Stomach smooth muscle (tissue), 2 donors: ENCODE data around the gene TMEM87B.
"Not testable (repeated sequence)": the region's sequence is repeated elsewhere in the genome, so short reads cannot be mapped to it uniquely, and the experiment has no call there.

Experiments used
- H3K27ac ChIP-seq: one replicate; pipeline ENCODE4 v1.7.0; 2013; ENCODE audit warnings: mild to moderate bottlenecking, low read length, inconsistent platforms
- H3K27me3 ChIP-seq, 2 donors: one replicate each; pipeline ENCODE4 v1.7.0; 2013; ENCODE audit warnings: low read length in 2 of 2; ENCODE audit not compliant: insufficient read depth in 2 of 2, control insufficient read depth in 1 of 2
- H3K36me3 ChIP-seq, 2 donors: one replicate each; pipeline ENCODE4 v1.7.0; 2013; ENCODE audit warnings: low read length in 2 of 2; ENCODE audit not compliant: control insufficient read depth in 2 of 2, insufficient read depth in 2 of 2
- H3K4me1 ChIP-seq: one replicate; pipeline ENCODE4 v1.7.0; 2013; ENCODE audit warnings: low read length; ENCODE audit not compliant: control insufficient read depth, insufficient read depth
- H3K4me3 ChIP-seq, 2 donors: one replicate each; pipeline ENCODE4 v1.7.0; 2013; ENCODE audit warnings: low read length in 2 of 2
- H3K9ac ChIP-seq, 2 donors: one replicate each; pipeline ENCODE4 v1.7.0; 2013; ENCODE audit warnings: low read length in 2 of 2, mild to moderate bottlenecking in 1 of 2
- H3K9me3 ChIP-seq, 2 donors: one replicate each; pipeline ENCODE4 v1.7.0; 2013; ENCODE audit warnings: low read length in 2 of 2; ENCODE audit not compliant: control insufficient read depth in 2 of 2
- donor health status: healthy.
- donor health status: Pancreatic carcinoma.

Gene TMEM87B

DNA sequence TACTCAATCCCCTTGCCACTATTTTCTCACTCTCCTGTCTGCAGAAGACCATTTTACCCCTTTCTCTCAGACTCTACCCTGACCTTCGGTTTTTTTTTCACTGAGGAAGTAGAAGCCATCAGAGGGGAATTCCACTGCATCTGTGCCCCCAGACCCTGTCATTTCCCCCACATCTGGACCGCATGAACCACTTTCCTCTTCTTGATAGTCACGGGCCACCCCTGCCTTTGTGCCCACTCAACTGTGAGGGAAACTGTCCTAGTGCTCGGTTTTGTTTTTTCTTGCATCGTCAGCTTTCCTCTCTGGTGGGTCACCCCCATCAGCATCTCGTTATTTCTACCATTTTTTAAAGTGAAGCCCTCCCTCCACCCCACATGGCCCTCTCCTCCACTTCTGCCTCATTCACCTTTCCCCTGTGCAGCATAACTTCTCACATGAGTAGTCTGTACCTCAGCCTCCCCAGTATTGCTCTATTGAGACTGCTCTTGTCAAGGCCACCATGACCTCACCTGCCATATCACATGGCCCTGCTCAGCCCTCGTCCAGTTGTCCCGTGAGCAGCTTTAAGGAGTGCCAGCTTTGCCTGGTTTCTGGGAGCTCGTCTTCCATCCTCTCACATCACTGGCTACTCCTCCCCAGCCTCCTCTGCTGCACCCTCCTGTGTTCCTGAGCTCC, 32.4 kb downstream of the TMEM87B start:
- Histone ChIP-seq H3K9me3 (no peaks in the 10 kb centered on the region), H3K4me1 (no peaks in the 10 kb centered on the region), H3K4me3 (no peak overlapping the region), H3K36me3 (peaks cover 42 to 49% of the 10 kb centered on the region in 2 donors), H3K27ac (no peak overlapping the region), H3K9ac (no peak overlapping the region), H3K27me3 (no peaks in the 10 kb centered on the region)

DNA sequence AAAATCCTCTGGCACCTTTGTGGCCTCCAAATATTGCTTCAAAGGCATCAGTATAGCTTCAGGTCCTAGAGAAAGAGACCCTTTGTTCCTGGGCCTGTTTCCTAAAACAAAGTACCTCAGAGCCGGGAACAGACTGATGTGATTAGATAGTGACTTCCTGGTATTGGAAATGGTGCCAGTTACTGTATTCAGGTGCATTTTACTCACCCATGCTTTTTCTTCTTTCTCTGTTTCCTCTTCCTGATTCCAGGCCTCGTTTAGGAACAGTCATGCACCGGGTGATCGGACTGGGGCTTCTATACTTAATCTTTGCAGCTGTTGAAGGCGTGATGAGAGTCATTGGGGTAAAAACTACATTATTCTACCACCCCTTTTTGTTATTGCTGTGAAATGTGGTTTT, 34.3 kb downstream of the TMEM87B start:
- Histone ChIP-seq H3K36me3 (peaks cover 34 to 37% of the 10 kb centered on the region in 2 donors), H3K27me3 (no peaks in the 10 kb centered on the region), H3K4me3 (no peak overlapping the region), H3K9me3 (no peaks in the 10 kb centered on the region), H3K27ac (no peak overlapping the region), H3K9ac (no peak overlapping the region), H3K4me1 (no peaks in the 10 kb centered on the region)

DNA sequence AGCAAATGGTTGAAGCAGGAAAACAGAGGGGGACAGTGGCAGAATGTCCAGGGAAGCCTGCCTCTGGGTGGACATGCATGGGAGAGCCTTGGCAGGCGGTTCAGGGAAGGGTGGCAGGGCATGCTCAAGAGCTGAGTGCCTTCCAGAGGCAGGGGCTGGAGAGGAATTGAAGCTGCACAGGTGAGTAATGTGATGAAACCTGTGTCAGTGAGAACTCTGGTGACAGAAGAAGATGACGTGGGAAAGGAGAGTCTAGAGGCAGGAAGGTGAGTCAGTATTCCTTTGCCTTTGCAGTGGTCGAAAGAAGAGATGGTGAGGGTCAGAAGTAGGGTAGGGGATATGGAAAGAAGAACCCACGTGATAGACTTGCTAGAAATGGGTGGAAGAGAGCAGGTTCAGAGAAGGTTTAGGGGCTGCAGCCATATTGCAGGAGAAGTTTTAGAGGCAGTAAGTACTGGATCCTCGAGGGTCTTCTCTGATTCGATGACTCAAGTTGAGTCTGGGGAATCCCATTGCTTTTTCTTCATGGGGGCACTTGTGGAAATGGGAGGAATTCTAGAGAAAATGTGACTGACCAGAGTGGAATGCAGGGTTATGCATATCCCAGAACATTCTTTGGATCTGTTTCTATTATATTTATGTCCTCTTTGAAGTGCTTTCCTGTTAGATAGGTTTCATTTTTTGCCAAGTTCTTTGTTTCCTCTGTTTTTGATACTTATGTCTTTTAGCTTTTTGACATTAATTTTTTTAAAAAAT, 37.4 kb downstream of the TMEM87B start:
- Histone ChIP-seq H3K36me3 (peaks cover 18 to 21% of the 10 kb centered on the region in 2 donors), H3K27me3 (no peaks in the 10 kb centered on the region), H3K4me1 (no peaks in the 10 kb centered on the region), H3K4me3 (no peak overlapping the region), H3K27ac (no peak overlapping the region), H3K9ac (no peak overlapping the region), H3K9me3 (no peaks in the 10 kb centered on the region)

DNA sequence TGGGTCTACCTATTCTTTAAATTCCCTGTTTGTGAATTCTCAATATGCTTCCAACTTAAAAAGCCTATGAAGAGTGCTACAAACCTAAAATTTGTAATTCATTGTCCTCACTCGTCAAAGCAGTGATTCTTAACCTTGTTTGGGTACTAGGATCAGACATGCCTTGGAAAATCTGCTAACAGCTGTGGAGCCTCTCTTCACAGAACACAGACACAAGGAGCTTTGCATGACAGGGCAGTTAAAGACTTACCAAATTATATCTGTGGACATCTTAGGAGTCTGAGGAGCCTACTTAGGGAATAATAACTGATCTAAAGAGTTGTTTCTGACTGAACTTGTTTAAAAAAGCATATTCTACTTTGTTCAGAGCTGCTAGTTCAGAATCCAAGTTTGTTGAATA, 38.1 kb downstream of the TMEM87B start:
- H3K27me3 ChIP-seq = no peaks in the 10 kb centered on the region
- peaks cover 11 to 14% of the 10 kb centered on the region in 2 donors for H3K36me3 ChIP-seq
- no peak overlapping the region for H3K4me3 ChIP-seq
- H3K4me1 ChIP-seq = no peaks in the 10 kb centered on the region
- H3K9ac ChIP-seq = no peak overlapping the region
- H3K27ac ChIP-seq = no peak overlapping the region
- H3K9me3 ChIP-seq = no peaks in the 10 kb centered on the region

DNA sequence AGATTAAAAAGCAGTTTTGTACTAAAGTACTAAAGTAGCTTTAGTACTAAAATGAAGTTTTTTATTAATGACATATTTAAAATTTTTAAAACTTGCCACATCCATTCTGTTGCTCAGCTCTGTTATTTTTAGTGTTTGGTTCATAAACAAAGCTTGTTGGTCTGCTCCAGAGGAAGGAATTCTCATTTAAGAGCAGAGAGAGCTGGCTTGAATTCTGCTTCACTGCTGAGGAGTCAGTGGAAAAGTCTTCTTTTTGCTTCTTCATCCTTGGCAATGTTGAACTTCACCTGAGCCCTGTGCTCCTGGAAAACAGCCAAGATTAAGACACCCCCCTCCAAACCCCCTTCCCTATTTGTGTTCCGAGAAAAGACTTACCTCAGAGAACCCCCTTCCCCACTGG, 40.6 kb downstream of the TMEM87B start:
- no peak overlapping the region for H3K27ac ChIP-seq
- H3K4me1 ChIP-seq = no peaks in the 10 kb centered on the region
- no peak overlapping the region for H3K9ac ChIP-seq
- peaks cover 7 to 12% of the 10 kb centered on the region in 2 donors for H3K36me3 ChIP-seq
- no peaks in the 10 kb centered on the region for H3K27me3 ChIP-seq
- H3K4me3 ChIP-seq = no peak overlapping the region
- no peaks in the 10 kb centered on the region for H3K9me3 ChIP-seq

DNA sequence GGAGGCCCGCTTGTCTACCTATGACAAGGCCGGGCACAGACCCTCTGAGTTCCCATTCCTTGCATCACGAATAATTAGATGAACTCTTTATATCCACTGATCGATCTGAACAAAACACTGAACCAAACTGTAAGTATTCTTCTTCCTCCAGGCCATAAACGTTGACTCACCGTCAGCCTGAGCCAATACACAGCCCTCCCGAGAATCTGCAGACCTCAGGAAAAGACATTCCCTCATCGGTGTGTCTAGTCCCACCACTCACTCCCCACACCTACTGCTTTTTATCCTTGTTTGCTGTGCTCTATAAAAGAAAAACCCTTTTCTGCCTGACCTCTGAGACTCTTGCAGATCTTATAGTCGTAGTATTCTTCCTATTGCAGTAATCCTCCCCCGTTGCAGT, 41.0 kb downstream of the TMEM87B start:
- Histone ChIP-seq H3K36me3 (peaks cover 7 to 12% of the 10 kb centered on the region in 2 donors), H3K4me3 (no peak overlapping the region), H3K9ac (no peak overlapping the region), H3K4me1 (no peaks in the 10 kb centered on the region), H3K9me3 (no peaks in the 10 kb centered on the region), H3K27ac (no peak overlapping the region), H3K27me3 (no peaks in the 10 kb centered on the region)

DNA sequence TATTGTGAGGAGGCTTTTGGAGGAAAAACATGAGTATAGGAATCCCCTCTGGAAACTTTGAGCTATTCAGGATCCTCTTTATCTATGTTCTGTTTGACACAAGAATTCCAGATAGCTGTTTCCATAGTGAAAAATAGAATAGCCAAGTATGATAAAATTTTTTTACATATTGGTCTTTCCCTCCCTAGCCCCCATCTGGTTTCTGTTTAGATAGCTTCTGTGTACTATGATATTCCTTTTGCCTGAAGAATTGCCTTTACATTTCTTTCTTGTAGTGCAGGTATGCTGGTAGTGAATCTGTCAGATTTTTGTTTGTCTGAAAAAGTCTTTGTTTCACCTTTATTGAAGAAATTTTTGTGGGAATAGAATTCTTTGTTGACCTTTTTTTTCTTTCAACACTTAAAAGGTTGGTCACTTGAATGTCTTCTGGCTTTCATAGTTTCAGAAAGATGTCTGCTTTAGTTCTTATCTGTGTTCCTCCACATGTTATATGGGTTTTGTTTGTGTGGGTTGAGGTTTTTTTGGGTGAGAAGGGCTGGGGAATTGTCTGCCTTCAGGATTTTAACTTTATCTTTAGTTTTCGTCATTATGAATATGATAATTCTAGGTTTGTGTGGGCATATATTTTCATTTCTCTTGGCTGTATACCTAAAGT, 53.2 kb downstream of the TMEM87B start:
- no peaks in the 10 kb centered on the region for H3K27me3 ChIP-seq
- H3K4me1 ChIP-seq = no peaks in the 10 kb centered on the region
- no peak overlapping the region for H3K4me3 ChIP-seq
- H3K27ac ChIP-seq = no peak overlapping the region
- no peaks in the 10 kb centered on the region for H3K9me3 ChIP-seq
- H3K9ac ChIP-seq = no peak overlapping the region
- peaks cover 16 to 28% of the 10 kb centered on the region in 2 donors for H3K36me3 ChIP-seq

DNA sequence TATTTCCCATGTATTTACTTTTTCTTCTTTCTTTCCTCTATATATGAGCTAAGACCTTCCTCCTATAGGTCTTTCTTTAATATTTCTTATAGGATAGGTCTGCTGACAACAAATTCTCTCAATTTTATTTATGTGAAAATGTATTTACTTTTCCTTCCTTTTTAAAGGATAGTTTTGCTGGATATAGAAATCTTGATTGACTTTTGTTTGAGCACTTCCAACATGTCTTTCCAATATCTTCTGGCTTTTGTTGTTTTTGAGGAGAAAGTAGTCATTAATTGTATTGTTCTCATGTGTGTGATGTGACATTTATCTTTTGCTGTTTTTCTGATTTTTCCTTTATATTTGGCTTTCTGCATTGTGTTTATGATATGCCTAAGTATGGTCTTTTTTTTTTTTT, 54.2 kb downstream of the TMEM87B start:
- Histone ChIP-seq H3K9me3 (no peaks in the 10 kb centered on the region), H3K4me3 (no peak overlapping the region), H3K27ac (no peak overlapping the region), H3K27me3 (no peaks in the 10 kb centered on the region), H3K36me3 (peaks cover 15 to 27% of the 10 kb centered on the region in 2 donors), H3K9ac (no peak overlapping the region), H3K4me1 (no peaks in the 10 kb centered on the region)

DNA sequence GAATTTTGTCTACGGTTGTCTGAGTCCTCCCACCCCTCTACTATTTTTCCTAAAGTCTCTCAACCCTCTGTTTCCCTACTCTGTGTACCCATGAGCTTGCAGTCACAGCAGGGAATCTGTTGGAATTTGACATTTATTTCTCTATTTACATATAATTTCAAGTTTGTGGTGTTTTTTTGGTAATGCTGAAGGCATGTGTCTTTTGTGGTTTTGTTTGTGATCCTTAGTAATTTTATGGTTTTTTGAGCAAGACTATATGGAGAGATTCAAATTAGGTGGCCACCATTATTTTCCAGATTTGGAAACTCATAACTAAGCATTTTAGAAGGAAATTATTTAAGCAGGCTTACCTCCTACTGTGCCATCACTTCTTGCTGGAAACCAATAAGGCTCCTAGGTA, 55.9 kb downstream of the TMEM87B start:
- Histone ChIP-seq H3K27ac (no peak overlapping the region), H3K36me3 (peaks cover 12 to 25% of the 10 kb centered on the region in 2 donors), H3K4me3 (no peak overlapping the region), H3K9me3 (no peaks in the 10 kb centered on the region), H3K27me3 (no peaks in the 10 kb centered on the region), H3K9ac (no peak overlapping the region), H3K4me1 (no peaks in the 10 kb centered on the region)

DNA sequence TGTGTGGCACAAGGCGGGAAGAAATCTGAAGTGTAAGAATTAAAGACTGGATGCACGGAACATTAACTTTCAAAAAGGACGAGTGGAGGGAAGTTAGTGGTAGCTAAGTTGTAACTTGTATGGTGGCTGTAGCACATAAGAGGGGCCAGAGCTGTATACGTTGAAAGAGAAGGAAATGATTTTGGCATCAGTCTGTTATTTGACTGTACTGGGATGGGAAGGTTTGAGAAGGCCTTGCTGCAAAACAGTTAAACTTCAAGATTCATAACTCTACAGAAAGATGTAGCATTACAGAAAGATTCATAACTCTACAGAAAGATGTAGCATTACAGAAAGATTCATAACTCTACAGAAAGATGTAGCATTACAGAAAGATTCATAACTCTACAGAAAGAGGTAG, 58.3 kb downstream of the TMEM87B start:
- not testable (repeated sequence) for H3K27ac ChIP-seq, H3K9ac ChIP-seq, H3K4me1 ChIP-seq, H3K27me3 ChIP-seq, H3K4me3 ChIP-seq, H3K9me3 ChIP-seq
- H3K36me3 ChIP-seq = peaks cover 15 to 25% of the 10 kb centered on the region in 2 donors

DNA sequence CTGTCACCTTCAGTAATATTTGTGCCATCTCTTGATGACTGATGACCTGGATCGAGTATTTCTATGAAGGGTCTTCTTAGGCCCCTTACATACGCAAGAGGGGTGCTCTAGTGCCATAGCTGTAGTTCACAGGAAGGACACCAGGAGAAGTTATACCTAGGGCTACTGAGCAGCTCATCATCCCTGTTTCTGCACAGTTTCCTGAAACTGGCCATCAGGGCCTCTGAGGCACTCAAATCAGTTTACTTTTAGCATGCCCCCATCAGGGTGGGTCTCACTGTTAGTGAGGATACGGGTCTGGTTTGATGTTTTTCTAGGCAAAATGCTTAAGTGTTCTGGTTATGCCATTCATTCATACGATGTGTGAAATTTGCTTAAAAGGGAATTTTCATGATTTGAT, 63.1 kb downstream of the TMEM87B start:
- Histone ChIP-seq H3K27me3 (no peaks in the 10 kb centered on the region), H3K9ac (no peak overlapping the region), H3K36me3 (peaks cover 6% of the 10 kb centered on the region in 2 donors), H3K4me3 (no peak overlapping the region), H3K27ac (no peak overlapping the region), H3K4me1 (no peaks in the 10 kb centered on the region), H3K9me3 (no peaks in the 10 kb centered on the region)
